HG02763 (cell line): ENCODE results near the gene STK38.

ENCODE experiments used
- ATAC-seq: cut with Tn5 transposase; IDR thresholded peaks from one replicate; pipeline ENCODE4 v1.9.1; 2021; ENCODE audit warnings: mild to moderate bottlenecking, moderate library complexity; ENCODE audit not compliant: unreplicated experiment

The STK38 gene

GRCh38 chr6:36566418-36566905 is 19.2 kb upstream of the STK38 start:
- no peak for ATAC-seq

GRCh38 chr6:36563928-36564284 is 16.6 kb upstream of the STK38 start:
- no peak for ATAC-seq

GRCh38 chr6:36563237-36563927 is 16.1 kb upstream of the STK38 start:
- ATAC-seq: no peak

- no peak for ATAC-seq
These were observed 13.5 kb upstream of the STK38 start for GRCh38 chr6:36560822-36561221.

- ATAC-seq: no peak
These were observed 11.9 kb upstream of the STK38 start for GRCh38 chr6:36559011-36559793.

- ATAC-seq: no peak
These were observed 9.0 kb upstream of the STK38 start for GRCh38 chr6:36556281-36556680.

GRCh38 chr6:36555750-36556252 is 8.5 kb upstream of the STK38 start:
- no peak for ATAC-seq

GRCh38 chr6:36550473-36551000 is 3.3 kb upstream of the STK38 start:
- ATAC-seq: no peak

- ATAC-seq: no peak
These were observed 1.1 kb upstream of the STK38 start for GRCh38 chr6:36548401-36548743.

GRCh38 chr6:36547646-36548400 is 544 bp upstream of the STK38 start:
- ATAC-seq: no peak

- no peak for ATAC-seq
These were observed 865 bp downstream of the STK38 start for GRCh38 chr6:36546308-36546919.

- ATAC-seq: no peak
These were observed 1.4 kb downstream of the STK38 start for GRCh38 chr6:36545767-36546307.

- no peak for ATAC-seq
These were observed 3.1 kb downstream of the STK38 start for GRCh38 chr6:36544228-36544627.

GRCh38 chr6:36542041-36542440 is 5.2 kb downstream of the STK38 start:
- no peak for ATAC-seq

GRCh38 chr6:36539814-36540568 is 7.3 kb downstream of the STK38 start:
- ATAC-seq: no peak

- no peak for ATAC-seq
These were observed 10.3 kb downstream of the STK38 start for GRCh38 chr6:36536873-36537547.

GRCh38 chr6:36533321-36533720 is 14.0 kb downstream of the STK38 start:
- ATAC-seq: no peak

- ATAC-seq: no peak
These were observed 21.2 kb downstream of the STK38 start for GRCh38 chr6:36526066-36526465.

GRCh38 chr6:36525346-36525745 is 21.9 kb downstream of the STK38 start:
- no peak for ATAC-seq
